H1 (cell line): ENCODE measurements around the gene TXNDC5. TPM values are rescaled to one million over a fixed set of nuclear protein-coding genes. Genes with fewer than 3 reads are reported as not detected.

ENCODE experiments used
- CREB1 ChIP-seq: IDR thresholded peaks from 2 replicates; pipeline ENCODE4 v1.6.1; 2012; ENCODE audit warnings: inconsistent platforms
- HDAC6 ChIP-seq: IDR thresholded peaks from one replicate; pipeline ENCODE4 v1.7.1; 2012; ENCODE audit warnings: low read depth, mild to moderate bottlenecking, inconsistent platforms, low read length, moderate library complexity
- KDM4A ChIP-seq: IDR thresholded peaks from one replicate; pipeline ENCODE4 v1.7.1; 2012; ENCODE audit warnings: low read depth, mild to moderate bottlenecking, moderate library complexity, low read length, inconsistent platforms; ENCODE audit not compliant: severe bottlenecking
- POLR2AphosphoS5 ChIP-seq: IDR thresholded peaks from 2 replicates; pipeline ENCODE4 v1.6.1; 2011; ENCODE audit warnings: low read depth, low read length
- SP1 ChIP-seq: IDR thresholded peaks from 2 replicates; pipeline ENCODE4 v1.6.1; 2011; ENCODE audit warnings: low read depth, low read length
- polyA plus RNA-seq, 7 experiments: library from polyadenylated mRNA; depleted of rRNA in 3 of 7; stranded (reverse) in 5 of 7; unstranded in 2 of 7; fragments of >200 nt in 5 of 7; fragments of 200-250 nt in 2 of 7; gene quantifications; 1 replicate in 5 of 7; 2 replicates in 1 of 7; 4 replicates in 1 of 7; pipeline versions ENCODE4 v1.2.1 to v1.2.3, GENCODE V29; 2011 to 2013; ENCODE audit warnings: missing spikeins in 2 of 7, mixed read lengths in 2 of 7
- total RNA-seq: library from RNA; stranded (reverse); fragmentation: NEBNext Ultra II Directional; extraction: Animal tissue kit (Norgen Biotek cat#: 25700); gene quantifications from 2 replicates; pipeline ENCODE4 v1.2.1, GENCODE V29; 2021

The TXNDC5 gene
- total and polyA plus RNA-seq, 2 of the 8 experiments (the other 6 are each of a cell fraction or from before 2014, with no cell fraction given), result 114 to 172 TPM

GRCh38 chr6:7914991-7915789 is 4.6 kb upstream of the TXNDC5 start (continued):
- TF ChIP-seq KDM4A (no peak), SP1 (no peak), CREB1 (no peak), POLR2AphosphoS5 (no peak), HDAC6 (no peak)
- TF ChIP-seq, all 59 proteins: peak for 0
